ENCODE results near the gene CSRNP3. TPM values are rescaled to one million over a fixed set of nuclear protein-coding genes. Genes with fewer than 3 reads are reported as not detected.

The CSRNP3 gene
- total and polyA plus RNA-seq, 10 of the 15 experiments (the other 5 are each of a cell fraction or from before 2014, with no cell fraction given): 0.03 to 5.2 (median 0.11) TPM; not detected in 1

DNA sequence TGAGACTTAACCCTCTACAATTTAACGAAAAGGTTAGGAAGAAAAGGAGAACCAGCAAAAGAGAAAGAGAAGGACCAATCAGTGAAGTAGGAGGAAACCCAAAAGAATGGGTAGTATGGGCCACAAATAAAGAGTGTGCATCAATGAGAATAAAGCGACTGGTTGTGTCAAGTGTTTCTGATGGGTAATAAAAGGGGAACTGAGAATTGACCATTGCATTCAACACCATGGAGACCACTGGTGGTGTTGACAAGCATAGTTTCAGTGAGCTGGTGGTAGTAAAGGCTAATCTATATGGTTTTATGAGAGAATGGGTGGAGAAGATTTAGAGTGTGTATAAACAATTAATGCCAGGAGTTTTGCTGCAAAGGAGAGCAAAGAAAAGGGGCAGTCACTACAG is 75.4 kb downstream of the CSRNP3 start:
- BruUV-seq (replicated peaks): no TSS peak
- ATAC-seq (peak; percentile 99), FAIRE-seq (no peak), DNase-seq (ENCODE audit: low read depth, low spot score) (no peak)
- RAD21 ChIA-PET (ENCODE audit: unreplicated experiment): interaction anchor here (1.1 to 1.5 kb wide), 2 partner anchors 15 to 330 kb away, joined by 3 to 5 read pairs; no protein-coding TSS in a partner anchor
- SMC1A ChIA-PET (ENCODE audit: uncharacterized antibody, unreplicated experiment): interaction anchor here (0.5 to 3.3 kb wide), 10 partner anchors 8 to 109 kb away, joined by 3 to 16 read pairs (median 4); no protein-coding TSS in a partner anchor
- H4K20me1 ChIP-seq (ENCODE audit: control insufficient read depth, insufficient read depth): no peaks in the 10 kb centered on the region
- no peaks in the 10 kb centered on the region for H3K36me3 ChIP-seq (ENCODE audit: control insufficient read depth in 2 of 2, insufficient read depth in 2 of 2, low read length in 1 of 2)
- H3K27me3 ChIP-seq (replicated peaks in 1 of 2; ENCODE audit: control insufficient read depth in 2 of 2, insufficient read depth in 2 of 2, low read length in 1 of 2): no peaks in the 10 kb centered on the region
- 15% methylated on average over 2 of the region's 2 CpGs for WGBS (ENCODE audit: insufficient coverage, insufficient replicate concordance, low lambda C conversion rate, missing lambda C conversion rate)
- H2AFZ ChIP-seq (ENCODE audit: control insufficient read depth, low read depth, low read length): no peak overlapping the region
- no peak overlapping the region for H3K4me2 ChIP-seq (ENCODE audit: control insufficient read depth, insufficient read depth)
- no peak overlapping the region for H3K4me3 ChIP-seq
- H3K27ac ChIP-seq (ENCODE audit: control insufficient read depth, insufficient read depth): no peak overlapping the region
- no peaks in the 10 kb centered on the region for H3K4me1 ChIP-seq (ENCODE audit: control insufficient read depth, insufficient read depth, low read length)
- no peaks in the 10 kb centered on the region for H3K79me2 ChIP-seq (ENCODE audit: control insufficient read depth, insufficient read depth, low read length)
- in situ Hi-C loops (cut with MboI) (no loop called here), intact Hi-C loops (cut with micrococcal nuclease; ENCODE audit: unreplicated experiment) (no loop called here)
- no peak overlapping the region for H3K9ac ChIP-seq (ENCODE audit: control insufficient read depth, insufficient read depth, low read length)
- CTCF ChIA-PET: interaction anchor here (0.6 to 2.1 kb wide), 3 partner anchors 11 to 156 kb away, joined by 3 to 8 read pairs (median 3); no protein-coding TSS in a partner anchor
- POLR2A ChIA-PET: no interaction called here
- no peaks in the 10 kb centered on the region for H3K9me3 ChIP-seq (replicated peaks; ENCODE audit: control insufficient read depth, insufficient read depth, low read length)
- TF ChIP-seq, protein P1, sequence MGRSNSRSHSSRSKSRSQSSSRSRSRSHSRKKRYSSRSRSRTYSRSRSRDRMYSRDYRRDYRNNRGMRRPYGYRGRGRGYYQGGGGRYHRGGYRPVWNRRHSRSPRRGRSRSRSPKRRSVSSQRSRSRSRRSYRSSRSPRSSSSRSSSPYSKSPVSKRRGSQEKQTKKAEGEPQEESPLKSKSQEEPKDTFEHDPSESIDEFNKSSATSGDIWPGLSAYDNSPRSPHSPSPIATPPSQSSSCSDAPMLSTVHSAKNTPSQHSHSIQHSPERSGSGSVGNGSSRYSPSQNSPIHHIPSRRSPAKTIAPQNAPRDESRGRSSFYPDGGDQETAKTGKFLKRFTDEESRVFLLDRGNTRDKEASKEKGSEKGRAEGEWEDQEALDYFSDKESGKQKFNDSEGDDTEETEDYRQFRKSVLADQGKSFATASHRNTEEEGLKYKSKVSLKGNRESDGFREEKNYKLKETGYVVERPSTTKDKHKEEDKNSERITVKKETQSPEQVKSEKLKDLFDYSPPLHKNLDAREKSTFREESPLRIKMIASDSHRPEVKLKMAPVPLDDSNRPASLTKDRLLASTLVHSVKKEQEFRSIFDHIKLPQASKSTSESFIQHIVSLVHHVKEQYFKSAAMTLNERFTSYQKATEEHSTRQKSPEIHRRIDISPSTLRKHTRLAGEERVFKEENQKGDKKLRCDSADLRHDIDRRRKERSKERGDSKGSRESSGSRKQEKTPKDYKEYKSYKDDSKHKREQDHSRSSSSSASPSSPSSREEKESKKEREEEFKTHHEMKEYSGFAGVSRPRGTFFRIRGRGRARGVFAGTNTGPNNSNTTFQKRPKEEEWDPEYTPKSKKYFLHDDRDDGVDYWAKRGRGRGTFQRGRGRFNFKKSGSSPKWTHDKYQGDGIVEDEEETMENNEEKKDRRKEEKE (IDR thresholded peaks at IDR 0.05): no peak
- TF ChIP-seq ZZZ3 (IDR thresholded peaks at IDR 0.05; ENCODE audit: control insufficient read depth, insufficient read length, low read depth) (no peak), MYC (IDR thresholded peaks at IDR 0.05; ENCODE audit: insufficient read depth, insufficient read length, insufficient replicate concordance, low read length, severe bottlenecking) (no peak), EP300 (IDR thresholded peaks at IDR 0.05; ENCODE audit: borderline replicate concordance in 1 of 2, control insufficient read depth in 1 of 2, low read depth in 2 of 2, low read length in 2 of 2) (peak; percentile 8 to 70; a peak in 1 of 4 replicates), SPI1 (IDR thresholded peaks at IDR 0.05; ENCODE audit: borderline replicate concordance, insufficient read depth, low read depth, low read length) (peak; percentile 95), POLR2AphosphoS5 (IDR thresholded peaks at IDR 0.05; ENCODE audit: low read length) (no peak), POU2F2 (IDR thresholded peaks at IDR 0.05; ENCODE audit: borderline replicate concordance, low read depth, low read length) (no peak), NBN (IDR thresholded peaks at IDR 0.05) (peak; percentile 69)
- TF ChIP-seq, protein P2, sequence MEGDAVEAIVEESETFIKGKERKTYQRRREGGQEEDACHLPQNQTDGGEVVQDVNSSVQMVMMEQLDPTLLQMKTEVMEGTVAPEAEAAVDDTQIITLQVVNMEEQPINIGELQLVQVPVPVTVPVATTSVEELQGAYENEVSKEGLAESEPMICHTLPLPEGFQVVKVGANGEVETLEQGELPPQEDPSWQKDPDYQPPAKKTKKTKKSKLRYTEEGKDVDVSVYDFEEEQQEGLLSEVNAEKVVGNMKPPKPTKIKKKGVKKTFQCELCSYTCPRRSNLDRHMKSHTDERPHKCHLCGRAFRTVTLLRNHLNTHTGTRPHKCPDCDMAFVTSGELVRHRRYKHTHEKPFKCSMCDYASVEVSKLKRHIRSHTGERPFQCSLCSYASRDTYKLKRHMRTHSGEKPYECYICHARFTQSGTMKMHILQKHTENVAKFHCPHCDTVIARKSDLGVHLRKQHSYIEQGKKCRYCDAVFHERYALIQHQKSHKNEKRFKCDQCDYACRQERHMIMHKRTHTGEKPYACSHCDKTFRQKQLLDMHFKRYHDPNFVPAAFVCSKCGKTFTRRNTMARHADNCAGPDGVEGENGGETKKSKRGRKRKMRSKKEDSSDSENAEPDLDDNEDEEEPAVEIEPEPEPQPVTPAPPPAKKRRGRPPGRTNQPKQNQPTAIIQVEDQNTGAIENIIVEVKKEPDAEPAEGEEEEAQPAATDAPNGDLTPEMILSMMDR (IDR thresholded peaks at IDR 0.05 in 2 of 3, conservative IDR thresholded peaks at IDR 0.05 in 1 of 3; ENCODE audit: control insufficient read depth in 2 of 3, extremely low read depth in 1 of 3, insufficient read depth in 1 of 3, low read depth in 3 of 3, low read length in 3 of 3): no peak
- TF ChIP-seq, protein P3, sequence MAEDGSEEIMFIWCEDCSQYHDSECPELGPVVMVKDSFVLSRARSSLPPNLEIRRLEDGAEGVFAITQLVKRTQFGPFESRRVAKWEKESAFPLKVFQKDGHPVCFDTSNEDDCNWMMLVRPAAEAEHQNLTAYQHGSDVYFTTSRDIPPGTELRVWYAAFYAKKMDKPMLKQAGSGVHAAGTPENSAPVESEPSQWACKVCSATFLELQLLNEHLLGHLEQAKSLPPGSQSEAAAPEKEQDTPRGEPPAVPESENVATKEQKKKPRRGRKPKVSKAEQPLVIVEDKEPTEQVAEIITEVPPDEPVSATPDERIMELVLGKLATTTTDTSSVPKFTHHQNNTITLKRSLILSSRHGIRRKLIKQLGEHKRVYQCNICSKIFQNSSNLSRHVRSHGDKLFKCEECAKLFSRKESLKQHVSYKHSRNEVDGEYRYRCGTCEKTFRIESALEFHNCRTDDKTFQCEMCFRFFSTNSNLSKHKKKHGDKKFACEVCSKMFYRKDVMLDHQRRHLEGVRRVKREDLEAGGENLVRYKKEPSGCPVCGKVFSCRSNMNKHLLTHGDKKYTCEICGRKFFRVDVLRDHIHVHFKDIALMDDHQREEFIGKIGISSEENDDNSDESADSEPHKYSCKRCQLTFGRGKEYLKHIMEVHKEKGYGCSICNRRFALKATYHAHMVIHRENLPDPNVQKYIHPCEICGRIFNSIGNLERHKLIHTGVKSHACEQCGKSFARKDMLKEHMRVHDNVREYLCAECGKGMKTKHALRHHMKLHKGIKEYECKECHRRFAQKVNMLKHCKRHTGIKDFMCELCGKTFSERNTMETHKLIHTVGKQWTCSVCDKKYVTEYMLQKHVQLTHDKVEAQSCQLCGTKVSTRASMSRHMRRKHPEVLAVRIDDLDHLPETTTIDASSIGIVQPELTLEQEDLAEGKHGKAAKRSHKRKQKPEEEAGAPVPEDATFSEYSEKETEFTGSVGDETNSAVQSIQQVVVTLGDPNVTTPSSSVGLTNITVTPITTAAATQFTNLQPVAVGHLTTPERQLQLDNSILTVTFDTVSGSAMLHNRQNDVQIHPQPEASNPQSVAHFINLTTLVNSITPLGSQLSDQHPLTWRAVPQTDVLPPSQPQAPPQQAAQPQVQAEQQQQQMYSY (CRISPR knock-in tag; IDR thresholded peaks at IDR 0.05): no peak

All from GM12878 (cell line).